SH-SY5Y (cell line): ENCODE results near the gene AREL1.

Experiments
- GATA2 ChIP-seq: IDR thresholded peaks from 2 replicates; pipeline ENCODE4 v1.6.1; 2011; ENCODE audit warnings: mild to moderate bottlenecking, low read depth, low read length
- GATA3 ChIP-seq: IDR thresholded peaks from 2 replicates; pipeline ENCODE4 v1.6.1; 2011; ENCODE audit warnings: low read depth, mild to moderate bottlenecking, low read length, moderate library complexity

DNA sequence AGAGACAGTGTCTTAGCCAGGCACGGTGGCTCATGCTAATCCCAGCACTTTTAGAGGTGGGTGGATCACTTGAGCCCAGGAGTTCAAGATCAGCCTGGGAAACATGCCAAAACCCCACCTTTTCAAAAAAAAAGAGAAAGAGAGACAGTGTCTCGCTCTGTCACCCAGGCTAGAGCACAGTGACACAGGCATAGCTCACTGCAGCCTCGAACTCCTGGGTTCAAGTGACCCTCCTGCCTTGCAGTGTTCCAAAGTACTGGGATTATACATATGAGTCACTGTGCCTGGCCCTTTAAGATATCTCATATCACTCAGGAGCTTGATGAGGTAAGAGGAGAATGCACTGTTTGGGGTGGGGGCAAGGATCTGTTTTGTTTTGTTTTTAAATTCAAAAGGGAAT lies 52.7 kb downstream of the AREL1 start:
- TF ChIP-seq GATA2 (no peak), GATA3 (no peak)
